VCaP (cell line): ENCODE results near the gene LSM2.

Experiments
- H3K27ac ChIP-seq: fragments of 450-650 bp; 2 replicates; pipeline ENCODE4 v1.5.1; 2017
- CTCF ChIP-seq: fragments of 450-650 bp; conservative IDR thresholded peaks from 2 replicates; pipeline ENCODE4 v1.5.1; 2017; ENCODE audit warnings: mild to moderate bottlenecking, moderate library complexity

The LSM2 gene

GRCh38 chr6:31764198-31764597, 42.6 kb downstream of the LSM2 start:
- no peak for TF ChIP-seq CTCF
- no peak overlapping the region for H3K27ac ChIP-seq

DNA sequence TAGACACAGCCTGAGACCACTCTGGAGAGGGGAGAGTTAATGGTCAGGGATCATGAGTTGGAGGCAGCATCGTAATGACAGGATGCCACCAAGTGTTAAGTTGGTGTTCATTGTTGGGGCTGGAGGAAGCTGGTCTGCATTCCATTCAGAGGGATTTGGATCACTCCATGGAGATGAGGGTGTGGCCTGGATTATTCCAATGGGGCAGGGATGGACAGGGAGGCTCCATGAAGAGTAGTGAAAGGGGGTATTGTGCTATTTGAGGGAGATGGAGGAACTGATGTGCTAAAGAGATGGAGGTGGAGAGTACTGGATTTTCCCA, 43.2 kb downstream of the LSM2 start:
- TF ChIP-seq CTCF: no peak

GRCh38 chr6:31762878-31763618, 43.7 kb downstream of the LSM2 start:
- TF ChIP-seq CTCF: no peak
- H3K27ac ChIP-seq: no peak overlapping the region

More for the DNA sequence above, 43.2 kb downstream of the LSM2 start:
- H3K27ac ChIP-seq: no peak overlapping the region

DNA sequence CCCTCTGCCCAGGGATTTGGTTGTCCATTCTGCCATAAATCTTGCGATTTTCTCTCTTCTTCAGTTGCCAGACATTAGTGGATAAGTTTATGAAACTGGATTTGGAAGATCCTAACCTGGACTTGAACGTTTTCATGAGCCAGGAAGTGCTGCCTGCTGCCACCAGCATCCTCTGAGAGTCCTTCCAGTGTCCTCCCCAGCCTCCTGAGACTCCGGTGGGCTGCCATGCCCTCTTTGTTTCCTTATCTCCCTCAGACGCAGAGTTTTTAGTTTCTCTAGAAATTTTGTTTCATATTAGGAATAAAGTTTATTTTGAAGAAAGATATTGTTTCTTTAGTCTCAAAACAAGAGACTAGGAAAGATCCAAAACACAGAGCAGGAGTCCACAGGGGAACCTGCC, 44.4 kb downstream of the LSM2 start, which contains the start of gene SAPCD1:
SAPCD1 (plus strand) TSS at position 301 of the 400 bp plus-strand sequence. CDS start 399 bp downstream, outside the sequence.
- no peak within 1 kb of the TSS for H3K27ac ChIP-seq

DNA sequence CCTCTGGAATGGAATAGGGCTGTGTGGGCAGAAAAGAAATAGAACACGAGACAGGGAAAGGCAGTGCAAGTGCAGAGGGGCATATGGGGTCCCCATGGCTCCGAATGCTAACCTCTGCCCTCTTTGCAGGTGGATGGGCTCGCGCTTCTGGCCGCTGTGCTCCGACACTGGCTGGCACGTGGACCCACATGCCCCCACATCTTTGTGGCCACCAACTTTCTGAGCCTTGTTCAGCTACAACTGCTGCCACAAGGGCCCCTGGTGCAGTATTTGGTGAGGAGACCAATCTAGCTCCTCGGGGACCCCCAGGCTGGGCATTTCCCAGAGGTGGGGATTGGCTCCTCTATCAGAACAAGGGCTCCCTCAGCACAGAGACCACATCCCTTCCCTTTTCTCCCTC, 45.4 kb downstream of the LSM2 start:
- H3K27ac ChIP-seq: no peak overlapping the region
- TF ChIP-seq CTCF: no peak; the same call in 1 of the 2 replicates

More for the DNA sequence above, 44.4 kb downstream of the LSM2 start, which contains the start of gene SAPCD1:
- no peak for TF ChIP-seq CTCF

DNA sequence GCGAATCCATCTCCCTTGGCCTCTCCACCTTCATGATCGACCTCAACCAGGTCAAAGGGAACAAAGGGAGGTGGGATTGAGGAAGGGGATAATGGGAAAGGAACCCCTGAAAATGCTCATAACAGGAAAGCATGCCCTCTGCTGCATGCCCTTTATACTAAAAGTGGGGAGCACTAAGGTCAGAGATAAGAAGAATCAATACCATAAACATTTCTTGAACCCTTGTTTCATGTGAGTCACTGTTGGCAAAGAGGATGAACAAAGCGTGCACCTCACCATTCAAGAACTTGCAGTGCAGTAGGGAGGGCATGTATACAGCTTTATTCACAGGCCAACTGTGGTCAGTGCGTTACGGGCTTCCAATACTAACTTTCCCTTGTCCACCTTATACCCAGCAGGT, 46.0 kb downstream of the LSM2 start:
- no peak; the same call in 1 of the 2 replicates for TF ChIP-seq CTCF

GRCh38 chr6:31758281-31758680, 48.5 kb downstream of the LSM2 start:
- no peak for TF ChIP-seq CTCF
- no peak overlapping the region for H3K27ac ChIP-seq

More for the DNA sequence above, 46.0 kb downstream of the LSM2 start:
- no peak overlapping the region for H3K27ac ChIP-seq
